Sciatic nerve (tissue), 2 donors: ENCODE results near the gene BRCA1. TPM values are rescaled to one million over a fixed set of nuclear protein-coding genes. Genes with fewer than 3 reads are reported as not detected.
A peak's percentile ranks its signal among the peaks of the same experiment; 100 is the strongest.

Experiments used
- ATAC-seq: fragments of 200-7000 bp; cut with Tn5 transposase; one replicate; pipeline ENCODE4 v1.9.1; 2020; ENCODE audit warnings: mild to moderate bottlenecking, moderate library complexity
- DNase-seq: peaks from one replicate; pipeline ENCODE4 v3.0.0-alpha.2; 2020; ENCODE audit warnings: low spot score
- intact Hi-C: fragments of 100-400 bp; cut with DNase I; formaldehyde crosslinking; loops from one replicate; pipeline ENCODE4 v1.14.2; 2022
- total RNA-seq: library from RNA; stranded (reverse); fragmentation: NEBNext Ultra II Directional; extraction: Animal tissue kit (Norgen Biotek cat#: 25700); gene quantifications from one replicate; pipeline ENCODE4 v1.2.1, GENCODE V29; 2021
- donor health status: DM: no; HTN: no; CAD: no.
- donor health status: DM: no; HTN: no; CAD: no.

Gene BRCA1
- total RNA-seq, 1 donor from 2014 or later = 8.3 TPM

GRCh38 chr17:43031666-43032065 is 93.5 kb downstream of the BRCA1 start:
- intact Hi-C loops = no loop called here
- ATAC-seq (no peak), DNase-seq (no peak)

DNA sequence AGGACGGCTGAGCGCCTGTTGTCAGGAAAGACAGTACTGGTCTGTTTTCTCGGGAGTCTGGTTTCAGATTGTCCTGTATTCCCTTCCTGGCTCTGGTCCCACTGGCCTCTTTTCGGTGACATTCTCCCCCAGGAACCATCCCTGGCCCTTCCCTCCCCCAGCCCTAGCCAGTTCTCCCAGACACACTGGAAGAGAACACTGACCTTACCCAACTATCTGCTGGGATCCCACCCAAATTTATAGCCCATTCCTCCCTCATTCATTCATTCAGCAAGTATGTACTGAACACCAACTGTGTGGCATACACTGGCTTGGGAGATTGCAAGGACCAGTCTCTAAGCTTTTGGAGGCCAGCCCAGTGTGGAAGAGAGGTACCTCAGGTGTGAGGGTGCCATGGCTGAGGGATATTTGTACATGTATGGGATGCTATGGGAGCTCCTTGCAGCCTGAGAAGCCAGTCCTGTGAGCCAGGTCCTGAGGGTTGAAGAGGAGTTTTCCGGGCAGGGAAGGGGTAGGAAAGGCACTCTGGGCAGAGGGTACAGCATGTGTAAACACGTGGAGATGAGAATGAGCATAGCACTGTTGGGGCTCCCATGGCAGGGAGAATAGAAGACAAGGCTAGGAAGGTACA is 94.9 kb downstream of the BRCA1 start:
- DNase-seq (no peak), ATAC-seq (no peak)
- intact Hi-C loops = no loop called here

DNA sequence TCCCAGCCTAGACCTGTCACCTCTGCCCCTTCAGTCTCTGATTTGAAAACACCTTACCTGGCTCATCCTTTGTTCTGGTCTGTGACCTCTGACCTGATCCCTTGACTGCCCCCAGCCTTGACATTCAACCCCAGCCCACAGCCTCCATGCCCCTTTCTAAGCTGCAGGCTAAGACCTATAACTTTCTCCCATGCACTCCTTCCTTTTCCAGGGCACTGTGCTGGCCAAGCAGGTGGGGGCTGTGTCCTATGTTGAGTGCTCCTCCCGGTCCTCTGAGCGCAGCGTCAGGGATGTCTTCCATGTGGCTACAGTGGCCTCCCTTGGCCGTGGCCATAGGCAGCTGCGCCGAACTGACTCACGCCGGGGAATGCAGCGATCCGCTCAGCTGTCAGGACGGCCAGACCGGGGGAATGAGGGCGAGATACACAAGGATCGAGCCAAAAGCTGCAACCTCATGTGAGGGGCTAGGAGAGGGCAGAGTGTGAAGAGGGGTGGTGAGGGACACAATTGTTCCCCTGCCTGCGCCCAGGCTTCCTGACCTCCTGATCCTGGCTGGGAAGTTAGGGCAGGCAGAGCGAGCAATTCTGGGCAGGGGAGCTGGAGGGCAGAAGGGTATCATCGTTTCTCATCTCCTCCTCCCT is 96.8 kb downstream of the BRCA1 start:
- ATAC-seq (no peak), DNase-seq (no peak)
- intact Hi-C loops = no loop called here

DNA sequence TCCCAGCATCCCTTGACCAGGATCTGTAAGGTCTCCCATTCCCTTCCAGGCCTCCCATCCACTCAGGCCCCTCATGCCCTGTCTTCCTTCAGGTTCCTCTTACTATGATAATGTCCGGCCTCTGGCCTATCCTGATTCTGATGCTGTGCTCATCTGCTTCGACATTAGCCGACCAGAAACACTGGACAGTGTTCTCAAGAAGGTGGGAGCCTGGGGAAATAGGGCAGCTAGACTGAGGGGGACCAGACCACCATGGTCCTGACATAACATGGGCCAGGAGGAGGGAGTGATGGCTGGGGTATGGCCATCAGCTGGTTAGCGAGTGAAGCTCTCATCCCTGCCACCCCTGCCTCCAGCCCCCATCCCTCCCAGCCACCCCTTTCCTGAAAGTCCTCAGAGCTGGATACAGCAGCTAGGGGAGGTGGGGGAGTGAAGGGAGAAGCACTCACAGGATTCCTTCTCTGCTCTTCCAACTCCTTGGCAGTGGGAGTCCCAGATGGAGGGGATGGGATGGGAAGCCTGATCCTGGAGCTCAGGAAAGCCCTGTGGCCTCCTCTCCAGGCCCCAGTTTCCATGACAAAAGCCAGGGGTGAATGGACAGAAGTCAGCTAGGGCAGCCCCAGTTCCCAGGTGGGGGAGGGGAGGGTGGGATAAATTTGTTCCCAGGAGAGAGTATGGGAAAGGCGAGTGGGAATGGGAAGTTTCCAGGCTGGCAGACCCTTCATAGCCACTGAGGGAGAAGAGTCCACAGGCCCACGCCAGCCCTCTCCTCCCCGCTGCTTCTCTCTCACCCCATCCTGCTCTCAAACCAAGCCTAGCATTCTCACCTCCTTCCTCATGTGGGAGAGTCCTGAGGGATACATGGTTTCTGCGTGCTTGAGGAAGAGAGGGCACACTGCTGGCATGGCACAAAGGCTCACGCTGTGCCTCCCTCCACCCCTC is 97.8 kb downstream of the BRCA1 start:
- ATAC-seq (no peak), DNase-seq (no peak)
- intact Hi-C loops = no loop called here

GRCh38 chr17:43026595-43026994 is 98.6 kb downstream of the BRCA1 start:
- no peak for ATAC-seq
- intact Hi-C loops = no loop called here
- no peak for DNase-seq

DNA sequence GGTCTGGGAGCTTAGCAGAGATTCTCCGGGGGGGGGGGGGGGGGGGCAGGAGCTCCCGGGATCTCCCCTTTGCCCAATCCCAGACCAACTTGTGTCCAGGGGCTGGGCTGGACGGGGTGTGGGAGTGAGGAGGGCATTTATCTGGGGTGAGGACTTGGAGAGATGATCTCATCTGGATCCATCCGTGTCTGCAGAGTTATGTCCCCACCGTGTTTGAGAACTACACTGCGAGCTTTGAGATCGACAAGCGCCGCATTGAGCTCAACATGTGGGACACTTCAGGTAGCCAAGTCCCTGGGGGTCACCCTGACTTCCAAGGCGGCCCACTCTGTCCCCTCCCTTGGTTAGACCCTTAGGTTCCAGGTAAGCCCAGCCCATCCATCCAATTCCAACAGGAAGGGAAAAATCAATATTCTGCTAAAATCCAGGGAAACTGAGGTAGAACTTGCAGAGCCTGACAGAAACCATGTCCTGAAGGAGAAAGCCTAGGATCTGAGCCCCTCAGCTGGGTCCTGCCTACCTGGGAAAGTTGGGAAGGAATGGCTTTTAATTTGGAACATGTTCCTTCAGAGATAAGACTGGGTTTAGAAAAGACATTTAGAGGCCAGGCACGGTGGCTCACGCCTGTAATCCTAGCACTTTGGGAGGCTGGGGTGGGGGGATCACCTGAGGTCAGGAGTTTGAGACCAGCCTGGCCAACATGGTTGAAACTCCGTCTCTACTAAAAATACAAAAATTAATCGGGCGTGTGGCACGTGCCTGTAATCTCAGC is 99.2 kb downstream of the BRCA1 start:
- DNase-seq = no peak
- no peak for ATAC-seq

GRCh38 chr17:43025290-43025657 is 99.9 kb downstream of the BRCA1 start:
- intact Hi-C loops = no loop called here
- no peak for ATAC-seq

More for the DNA sequence above, 99.2 kb downstream of the BRCA1 start:
- intact Hi-C loops = no loop called here

DNA sequence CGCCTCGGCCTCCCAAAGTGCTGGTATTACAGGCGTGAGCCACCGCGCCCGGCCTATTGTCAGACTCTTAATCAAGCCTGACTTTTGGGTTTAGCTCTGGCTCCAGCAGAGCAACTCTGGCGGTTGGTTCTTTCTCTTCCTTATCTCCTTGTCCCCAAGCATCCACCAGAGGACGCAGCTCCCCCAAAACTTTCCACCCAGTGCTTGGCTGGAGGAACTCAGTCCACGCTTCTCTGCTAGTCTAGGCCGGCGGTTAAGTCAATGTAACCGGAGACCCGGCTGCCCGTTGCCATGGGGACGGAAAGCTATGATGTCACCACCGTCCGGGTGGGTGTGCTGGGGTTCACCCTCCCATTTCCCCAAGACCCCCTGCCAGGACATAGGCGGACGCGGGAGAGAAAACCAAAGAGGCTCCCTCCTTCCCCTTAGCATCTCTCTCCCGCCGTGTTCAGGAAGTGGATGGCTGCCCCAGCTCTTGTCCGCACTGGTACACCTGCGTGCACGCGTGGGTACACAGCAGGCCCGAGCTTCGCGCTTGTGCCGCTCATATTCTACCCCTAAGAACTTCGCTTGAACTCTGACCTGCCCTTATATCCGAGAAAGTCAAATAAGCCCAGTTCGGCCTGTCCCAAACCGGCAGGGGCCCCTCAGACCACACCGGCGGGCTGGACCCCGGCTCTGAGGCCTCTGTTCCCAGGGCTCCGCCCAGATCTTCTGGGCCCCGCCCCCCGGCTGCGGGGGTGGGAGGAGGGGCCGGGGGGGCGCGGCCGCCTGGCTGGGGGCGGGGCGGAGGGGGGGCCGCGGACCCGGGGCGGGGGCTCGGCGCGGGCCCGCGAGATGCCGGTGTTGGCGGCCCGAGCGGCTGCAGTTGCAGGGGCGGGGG is 100.5 kb downstream of the BRCA1 start, which contains the start of gene RND2:
RND2 (plus strand) TSS at position 825 of the 883 bp plus-strand sequence. CDS start 117 bp downstream, outside the sequence.
- intact Hi-C loops = no loop called here
- DNase-seq (peak; percentile 94), ATAC-seq (peak; percentile 80)

More at GRCh38 chr17:43025290-43025657, 99.9 kb downstream of the BRCA1 start:
- peak; percentile 74 for DNase-seq

DNA sequence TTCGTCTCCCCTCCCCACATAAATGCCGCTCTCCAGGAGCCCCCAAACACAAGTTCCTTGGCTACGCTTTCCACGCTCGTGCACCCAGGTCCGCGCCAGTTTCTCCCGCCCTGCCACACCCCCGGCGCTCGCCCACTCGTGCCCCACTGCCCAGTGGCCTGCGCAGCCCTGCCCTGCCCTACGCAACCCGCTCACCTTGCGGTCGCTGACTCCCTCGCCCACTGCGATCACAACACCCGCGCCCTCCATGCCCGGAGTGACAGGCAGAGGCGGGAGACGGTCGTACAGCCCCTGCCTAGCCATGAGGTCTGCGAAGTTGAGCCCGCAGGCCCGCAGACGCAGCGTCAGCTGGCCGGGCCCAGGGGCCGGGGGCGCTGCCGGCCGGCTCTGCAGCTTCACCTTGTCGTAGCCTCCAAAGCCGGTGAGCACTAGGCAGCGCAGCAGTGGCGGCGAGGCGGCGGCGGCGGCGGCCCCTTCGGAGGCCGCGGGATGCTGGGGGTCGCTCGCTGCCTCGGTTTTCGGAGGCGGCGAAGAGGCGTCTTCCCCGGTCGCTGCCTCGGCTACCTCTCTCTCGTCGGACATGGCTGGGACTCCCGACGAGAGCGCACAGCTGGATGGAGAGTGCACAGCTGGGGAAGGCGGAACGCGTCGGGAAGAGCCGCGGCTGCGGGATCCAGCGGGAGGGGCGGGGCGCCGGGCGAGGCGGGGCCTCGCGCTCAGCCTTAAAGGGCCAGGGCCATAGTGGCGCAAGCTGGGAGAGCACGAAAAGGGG is 103.2 kb downstream of the BRCA1 start, which contains the start of gene VAT1:
VAT1 (minus strand) TSS at position 645 of the 772 bp plus-strand sequence; CDS start at position 582, 63 bp downstream.
- peak; percentile 92 for DNase-seq
- intact Hi-C loops = no loop called here
- ATAC-seq = peak; percentile 73

GRCh38 chr17:43020789-43021740 is 104.1 kb downstream of the BRCA1 start:
- intact Hi-C loops = no loop called here
- ATAC-seq (peak; percentile 70), DNase-seq (peak; percentile 89)

DNA sequence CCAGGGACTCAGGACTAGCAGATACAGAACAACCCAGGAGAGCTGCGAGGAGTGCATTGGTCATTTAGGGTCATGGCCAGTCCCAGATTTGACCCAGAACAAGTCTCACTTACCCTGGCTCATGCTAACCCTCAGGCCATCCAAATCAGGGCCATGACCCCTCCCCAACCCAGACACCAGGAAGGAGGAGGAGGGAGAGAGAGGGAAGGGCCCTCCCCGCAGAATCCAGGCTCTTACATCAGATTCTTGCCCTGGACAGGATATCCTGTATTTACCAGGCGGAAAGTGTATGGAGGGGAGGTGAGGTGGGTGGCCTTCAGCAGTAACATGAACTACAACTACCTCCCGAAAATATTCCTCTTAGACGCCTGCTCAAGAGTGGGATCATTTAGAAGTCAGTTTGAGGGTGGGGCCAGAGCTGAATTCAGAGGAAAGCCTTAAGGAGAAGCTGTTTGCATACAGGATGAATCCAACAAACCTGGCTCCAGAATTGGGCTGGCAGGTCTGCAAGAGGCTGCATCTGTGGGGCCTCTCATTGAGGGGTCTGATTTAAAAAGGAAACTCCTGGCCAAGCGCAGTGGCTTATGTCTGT is 105.0 kb downstream of the BRCA1 start:
- DNase-seq (no peak), ATAC-seq (no peak)
- intact Hi-C loops = no loop called here

- intact Hi-C loops = no loop called here
- no peak for DNase-seq
- ATAC-seq = no peak
Measured at GRCh38 chr17:43019418-43019817, 105.7 kb downstream of the BRCA1 start.

DNA sequence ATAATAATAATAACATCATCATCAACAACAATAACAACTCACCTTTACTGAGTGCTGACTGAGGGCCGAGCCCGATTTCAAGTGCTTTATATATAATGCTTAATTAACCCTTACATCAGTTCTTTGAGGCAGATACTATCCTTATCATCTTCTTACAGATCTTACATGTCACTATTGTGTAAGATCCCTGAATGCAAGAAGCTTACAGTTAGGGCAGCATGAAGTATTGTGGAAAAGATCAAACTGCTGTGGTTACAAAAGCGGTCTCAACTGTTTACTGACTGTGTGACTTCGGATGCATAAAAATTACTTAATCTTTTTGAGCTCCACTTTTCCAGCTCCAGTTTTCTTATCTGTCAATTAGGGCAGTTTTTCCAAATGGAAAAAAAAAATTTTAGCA is 106.2 kb downstream of the BRCA1 start:
- ATAC-seq = no peak
- DNase-seq = no peak
- intact Hi-C loops = no loop called here

DNA sequence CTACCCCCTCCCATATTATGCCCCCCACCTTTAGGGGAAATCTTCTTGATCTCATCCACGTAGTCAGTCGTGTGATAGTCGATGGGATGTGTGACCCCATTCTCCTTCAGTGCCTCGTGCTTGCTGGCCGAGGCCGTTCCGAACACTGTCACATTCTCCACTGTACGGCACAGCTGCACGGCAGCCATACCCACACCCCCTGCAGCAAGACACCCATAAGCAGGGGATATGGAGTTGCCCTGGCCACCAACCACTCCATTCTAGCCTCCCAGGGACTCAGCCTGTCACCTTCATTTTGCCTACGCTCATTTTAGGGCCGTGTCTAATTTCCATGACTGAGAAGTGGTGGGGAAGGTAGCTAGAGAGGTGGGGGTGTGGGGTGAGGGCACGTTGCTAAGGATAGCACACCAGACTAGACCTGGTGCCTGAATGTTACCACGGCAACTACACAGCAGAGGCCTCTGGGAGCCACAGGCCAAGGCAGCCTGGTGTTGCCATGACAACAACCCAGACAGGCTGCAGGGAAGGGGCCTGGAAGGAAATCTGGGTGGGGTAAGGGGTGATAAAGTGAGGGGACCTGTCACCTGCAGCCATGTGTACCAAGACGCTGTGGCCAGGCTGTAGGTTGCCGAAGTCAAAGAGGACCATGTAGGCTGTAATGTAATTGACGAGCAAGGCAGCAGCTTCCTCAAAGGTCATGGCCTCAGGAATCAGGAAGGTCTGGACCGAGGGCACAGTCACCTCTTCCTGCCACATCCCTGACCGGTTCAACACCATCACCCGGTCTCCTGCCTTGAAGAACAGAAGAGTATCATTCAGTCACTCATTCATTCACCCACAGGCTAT is 106.9 kb downstream of the BRCA1 start:
- ATAC-seq = no peak
- no peak for DNase-seq
- intact Hi-C loops = no loop called here

- intact Hi-C loops = no loop called here
- ATAC-seq (no peak), DNase-seq (no peak)
Measured at GRCh38 chr17:43016216-43016615, 108.9 kb downstream of the BRCA1 start.
